HG03378 (cell line): ENCODE results near the gene ASB13.

Experiments used
- ATAC-seq: cut with Tn5 transposase; IDR thresholded peaks from one replicate; pipeline ENCODE4 v1.9.1; 2021; ENCODE audit warnings: mild to moderate bottlenecking, moderate library complexity; ENCODE audit not compliant: unreplicated experiment

ASB13 gene

GRCh38 chr10:5648494-5649457 is 17.6 kb downstream of the ASB13 start:
- ATAC-seq: no peak

GRCh38 chr10:5647507-5648240 is 18.7 kb downstream of the ASB13 start:
- no peak for ATAC-seq

GRCh38 chr10:5645944-5646617 is 20.3 kb downstream of the ASB13 start:
- no peak for ATAC-seq

- no peak for ATAC-seq
Observed at GRCh38 chr10:5645375-5645774, 21.0 kb downstream of the ASB13 start.

- no peak for ATAC-seq
Observed at GRCh38 chr10:5644930-5645329, 21.5 kb downstream of the ASB13 start.

- no peak for ATAC-seq
Observed at GRCh38 chr10:5643346-5644067, 22.9 kb downstream of the ASB13 start.

- no peak for ATAC-seq
Observed at GRCh38 chr10:5641501-5641900, 24.9 kb downstream of the ASB13 start.

- ATAC-seq: no peak
Observed at GRCh38 chr10:5640501-5640900, 25.9 kb downstream of the ASB13 start.

- no peak for ATAC-seq
Observed at GRCh38 chr10:5640036-5640435, 26.4 kb downstream of the ASB13 start.

- ATAC-seq: no peak
Observed at GRCh38 chr10:5639066-5639465, 27.3 kb downstream of the ASB13 start.

- no peak for ATAC-seq
Observed at GRCh38 chr10:5638494-5638893, 27.9 kb downstream of the ASB13 start.

- ATAC-seq: no peak
Observed at GRCh38 chr10:5634918-5635317, 31.5 kb downstream of the ASB13 start.

GRCh38 chr10:5633166-5633749 is 33.1 kb downstream of the ASB13 start:
- ATAC-seq: no peak

- no peak for ATAC-seq
Observed at GRCh38 chr10:5632446-5632845, 33.9 kb downstream of the ASB13 start.

GRCh38 chr10:5631936-5632335 is 34.5 kb downstream of the ASB13 start:
- no peak for ATAC-seq

GRCh38 chr10:5630112-5630436 is 36.3 kb downstream of the ASB13 start:
- no peak for ATAC-seq

GRCh38 chr10:5629303-5630111 is 36.9 kb downstream of the ASB13 start:
- peak; percentile 79 for ATAC-seq

GRCh38 chr10:5628451-5629302 is 37.7 kb downstream of the ASB13 start:
- peak; percentile 50 for ATAC-seq
